KMS-11 (cell line): ENCODE data around the gene SMCR8.
"Not testable (repeated sequence)": the region's sequence is repeated elsewhere in the genome, so short reads cannot be mapped to it uniquely, and the experiment has no call there.

Experiments used
- H2AFZ ChIP-seq: fragments of 200-600 bp; sonication (generic); 2 replicates; pipeline ENCODE4 v1.6.1; 2016; ENCODE audit warnings: antibody characterized with exemption, mixed run types, low read depth
- H3K27ac ChIP-seq: fragments of 200-600 bp; sonication (generic); 2 replicates; pipeline ENCODE4 v1.6.1; 2016; ENCODE audit warnings: mild to moderate bottlenecking, mixed run types
- H3K27me3 ChIP-seq: fragments of 200-600 bp; sonication (generic); 2 replicates; pipeline ENCODE4 v1.6.1; 2017; ENCODE audit warnings: mild to moderate bottlenecking, low read depth, mixed run types, moderate library complexity; ENCODE audit not compliant: insufficient read depth
- H3K36me3 ChIP-seq: fragments of 200-600 bp; sonication (generic); 2 replicates; pipeline ENCODE4 v1.6.1; 2017; ENCODE audit warnings: mild to moderate bottlenecking, mixed run types; ENCODE audit not compliant: insufficient read depth
- H3K4me1 ChIP-seq: fragments of 200-600 bp; sonication (generic); 2 replicates; pipeline ENCODE4 v1.6.1; 2016; ENCODE audit warnings: mild to moderate bottlenecking, low read depth, mixed run types; ENCODE audit not compliant: poor library complexity, severe bottlenecking
- H3K4me2 ChIP-seq: fragments of 200-600 bp; sonication (generic); 2 replicates; pipeline ENCODE4 v1.7.0; 2016; ENCODE audit warnings: mild to moderate bottlenecking, mixed run types
- H3K4me3 ChIP-seq: fragments of 200-600 bp; sonication (generic); IDR thresholded peaks from 2 replicates; pipeline ENCODE4 v1.6.1; 2017; ENCODE audit warnings: low read depth, low read length, mixed read lengths; ENCODE audit not compliant: insufficient read depth
- H3K79me2 ChIP-seq: fragments of 200-600 bp; sonication (generic); 2 replicates; pipeline ENCODE4 v1.6.1; 2016; ENCODE audit warnings: low read depth, mixed run types; ENCODE audit not compliant: insufficient read depth
- H3K9ac ChIP-seq: fragments of 200-600 bp; sonication (generic); 2 replicates; pipeline ENCODE4 v1.6.1; 2016; ENCODE audit warnings: mild to moderate bottlenecking, mixed run types
- H4K20me1 ChIP-seq: fragments of 200-600 bp; sonication (generic); 2 replicates; pipeline ENCODE4 v1.6.1; 2016; ENCODE audit warnings: mild to moderate bottlenecking, mixed run types; ENCODE audit not compliant: insufficient read depth
- CTCF ChIP-seq: fragments of 200-600 bp; sonication (generic); conservative IDR thresholded peaks from 2 replicates; pipeline ENCODE4 v1.6.1; 2017; ENCODE audit warnings: low read depth, mild to moderate bottlenecking, antibody characterized with exemption, low read length, moderate library complexity, mixed read lengths

SMCR8 gene

GRCh38 chr17:18281788-18282187 is 33.3 kb upstream of the SMCR8 start:
- Histone ChIP-seq H3K27ac (no peak overlapping the region), H3K4me3 (no peak overlapping the region), H3K4me2 (no peak overlapping the region), H2AFZ (no peak overlapping the region), H3K36me3 (no peaks in the 10 kb centered on the region), H3K27me3 (no peaks in the 10 kb centered on the region), H4K20me1 (no peaks in the 10 kb centered on the region), H3K9ac (no peak overlapping the region), H3K4me1 (no peaks in the 10 kb centered on the region), H3K79me2 (no peaks in the 10 kb centered on the region)
- TF ChIP-seq CTCF, result no peak

DNA sequence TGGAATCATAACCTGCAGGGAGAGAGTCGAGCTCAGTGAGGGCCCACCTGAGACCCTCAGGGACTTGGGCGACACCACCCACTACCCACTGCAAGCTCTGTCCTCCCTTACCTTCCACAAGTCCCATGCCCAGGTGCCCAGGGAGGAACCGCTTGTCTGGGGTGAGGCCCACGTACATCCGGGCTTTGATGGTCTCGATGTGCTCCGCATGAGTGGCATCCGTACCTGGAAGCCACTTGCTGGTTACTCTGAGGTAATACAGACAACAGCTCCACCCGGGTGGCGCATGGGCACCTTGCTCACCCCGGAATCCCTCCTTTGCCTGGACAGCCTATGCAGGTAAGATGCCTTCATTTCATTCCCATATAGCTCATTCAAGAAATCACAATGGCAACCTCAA is 29.8 kb upstream of the SMCR8 start:
- TF ChIP-seq CTCF, result no peak
- Histone ChIP-seq H3K36me3 (no peaks in the 10 kb centered on the region), H3K79me2 (no peaks in the 10 kb centered on the region), H4K20me1 (no peaks in the 10 kb centered on the region), H3K4me2 (no peak overlapping the region), H3K9ac (no peak overlapping the region), H2AFZ (no peak overlapping the region), H3K27me3 (no peaks in the 10 kb centered on the region), H3K4me1 (no peaks in the 10 kb centered on the region), H3K4me3 (no peak overlapping the region), H3K27ac (no peak overlapping the region)

GRCh38 chr17:18291718-18292540 is 23.2 kb upstream of the SMCR8 start:
- Histone ChIP-seq H3K27ac (no peak overlapping the region), H3K9ac (no peak overlapping the region), H2AFZ (no peak overlapping the region), H3K4me1 (no peaks in the 10 kb centered on the region), H3K79me2 (no peaks in the 10 kb centered on the region), H3K4me3 (no peak overlapping the region), H3K4me2 (no peak overlapping the region), H3K36me3 (no peaks in the 10 kb centered on the region), H3K27me3 (no peaks in the 10 kb centered on the region), H4K20me1 (no peaks in the 10 kb centered on the region)
- no peak for TF ChIP-seq CTCF

DNA sequence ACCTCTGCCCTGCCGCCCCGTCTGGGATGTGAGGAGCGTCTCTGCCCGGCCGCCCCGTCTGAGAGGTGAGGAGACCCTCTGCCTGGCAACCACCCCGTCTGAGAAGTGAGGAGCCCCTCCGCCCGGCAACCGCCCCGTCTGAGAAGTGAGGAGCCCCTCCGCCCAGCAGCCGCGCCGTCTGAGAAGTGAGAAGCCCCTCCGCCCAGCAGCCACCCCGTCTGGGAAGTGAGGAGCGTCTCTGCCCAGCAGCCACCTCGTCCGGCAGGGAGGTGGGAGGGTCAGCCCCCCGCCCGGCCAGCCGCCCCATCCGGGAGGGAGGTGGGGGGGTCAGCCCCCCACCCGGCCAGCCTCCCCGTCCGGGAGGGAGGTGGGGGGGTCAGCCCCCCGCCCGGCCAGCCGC is 17.0 kb upstream of the SMCR8 start:
- H3K4me3 ChIP-seq, H3K4me1 ChIP-seq, H3K36me3 ChIP-seq, H3K79me2 ChIP-seq, H3K4me2 ChIP-seq, H4K20me1 ChIP-seq, H3K9ac ChIP-seq, H3K27ac ChIP-seq, H2AFZ ChIP-seq, H3K27me3 ChIP-seq: not testable (repeated sequence)

DNA sequence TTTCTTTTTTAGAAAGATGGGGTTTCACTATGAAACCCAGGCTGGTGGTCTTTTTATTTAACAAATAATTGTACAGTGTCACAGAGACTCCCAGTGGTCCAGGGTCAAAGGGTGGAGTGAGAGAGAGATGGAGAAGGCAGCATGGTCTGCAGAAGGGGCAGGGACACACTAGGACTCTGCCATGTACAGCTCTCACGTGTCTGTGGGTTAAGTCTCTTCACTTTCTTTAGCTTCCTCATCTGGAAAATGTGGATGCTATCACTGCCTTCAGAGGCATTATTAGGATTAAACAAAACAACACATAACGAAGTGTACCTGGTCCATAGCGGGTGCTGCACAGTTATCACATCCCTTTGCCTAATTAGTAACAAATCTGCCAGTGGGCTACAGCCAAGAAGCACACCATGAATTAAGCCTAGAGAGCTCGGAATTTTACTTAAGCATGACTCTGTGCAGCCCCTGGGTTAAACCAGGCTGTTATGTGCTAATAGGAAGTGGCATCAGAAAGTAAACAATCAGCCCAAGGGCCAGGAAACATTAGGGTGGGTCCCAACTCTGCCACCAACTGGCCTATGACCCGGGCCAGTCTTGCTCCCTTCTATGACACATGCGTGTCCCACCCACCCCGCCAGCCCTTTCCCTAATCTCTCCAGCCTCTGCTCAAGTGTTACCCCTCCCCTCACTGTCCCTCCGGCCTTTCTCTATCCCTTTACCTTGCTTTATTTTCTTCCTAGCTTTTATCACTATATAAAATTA is 14.2 kb upstream of the SMCR8 start:
- no peak overlapping the region for H3K4me2 ChIP-seq
- H3K4me3 ChIP-seq, result no peak overlapping the region
- no peak overlapping the region for H3K27ac ChIP-seq
- no peaks in the 10 kb centered on the region for H3K27me3 ChIP-seq
- H3K4me1 ChIP-seq, result no peaks in the 10 kb centered on the region
- no peaks in the 10 kb centered on the region for H3K79me2 ChIP-seq
- H4K20me1 ChIP-seq, result no peaks in the 10 kb centered on the region
- H2AFZ ChIP-seq, result no peak overlapping the region
- no peak for TF ChIP-seq CTCF
- H3K36me3 ChIP-seq, result no peaks in the 10 kb centered on the region; the same call in 1 of the 2 replicates
- H3K9ac ChIP-seq, result no peak overlapping the region

GRCh38 chr17:18303206-18303605 is 11.9 kb upstream of the SMCR8 start:
- not testable (repeated sequence) for H3K4me1 ChIP-seq, H3K27me3 ChIP-seq, H2AFZ ChIP-seq, H3K27ac ChIP-seq, H3K79me2 ChIP-seq, H3K4me3 ChIP-seq, H3K9ac ChIP-seq, H3K4me2 ChIP-seq, H4K20me1 ChIP-seq, H3K36me3 ChIP-seq
